GM18517 (cell line): Measurements from ENCODE around the gene SLC9B1.
"Not testable (repeated sequence)": the region's sequence is repeated elsewhere in the genome, so short reads cannot be mapped to it uniquely, and the experiment has no call there.

Source experiments
- ATAC-seq: cut with Tn5 transposase; IDR thresholded peaks from one replicate; pipeline ENCODE4 v1.9.1; 2021; ENCODE audit warnings: mild to moderate bottlenecking, moderate library complexity; ENCODE audit not compliant: unreplicated experiment

The SLC9B1 gene

DNA sequence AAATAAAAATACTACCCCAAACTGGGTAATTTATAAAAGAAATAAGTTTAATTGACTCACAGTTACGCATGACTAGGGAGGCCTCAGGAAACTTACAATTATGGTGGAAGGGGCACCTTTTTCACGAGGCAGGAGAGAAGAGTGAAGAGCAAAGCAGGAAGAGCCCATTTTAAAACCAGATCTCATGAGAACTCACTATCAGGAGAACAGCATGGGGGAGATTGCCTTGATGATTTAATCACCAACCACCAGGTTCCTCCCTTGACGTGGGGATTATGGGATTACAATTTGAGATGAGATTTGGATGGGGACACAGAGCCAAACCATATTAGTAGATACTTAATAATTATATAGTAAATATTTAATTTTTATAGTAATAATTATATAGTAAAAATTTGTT, 140.6 kb downstream of the SLC9B1 start:
- ATAC-seq, result no peak

DNA sequence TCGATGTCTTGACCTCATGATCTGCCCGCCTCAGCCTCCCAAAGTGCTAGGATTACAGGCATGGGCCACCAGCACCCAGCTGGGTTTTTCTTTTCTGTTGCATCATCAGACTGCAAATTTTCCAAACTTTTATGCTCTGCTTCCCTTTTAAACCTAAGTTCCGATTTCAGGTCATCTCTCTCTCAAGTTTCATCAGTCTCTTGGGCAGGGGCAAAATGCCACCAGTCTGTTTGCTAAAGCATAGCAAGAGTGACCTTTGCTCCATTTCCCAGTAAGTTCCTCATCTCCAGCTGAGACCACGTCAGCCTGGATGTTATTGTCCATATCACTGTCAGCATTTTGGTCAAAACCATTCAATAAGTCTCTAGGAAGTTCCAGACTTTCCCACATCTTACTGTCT, 141.2 kb downstream of the SLC9B1 start:
- not testable (repeated sequence) for ATAC-seq

- ATAC-seq, result not testable (repeated sequence)
These were observed 141.9 kb downstream of the SLC9B1 start for GRCh38 chr4:102877477-102878106.

GRCh38 chr4:102871772-102872171, 147.7 kb downstream of the SLC9B1 start:
- no peak for ATAC-seq

- peak; percentile 34 for ATAC-seq
These were observed 149.8 kb downstream of the SLC9B1 start for GRCh38 chr4:102869569-102870197.

DNA sequence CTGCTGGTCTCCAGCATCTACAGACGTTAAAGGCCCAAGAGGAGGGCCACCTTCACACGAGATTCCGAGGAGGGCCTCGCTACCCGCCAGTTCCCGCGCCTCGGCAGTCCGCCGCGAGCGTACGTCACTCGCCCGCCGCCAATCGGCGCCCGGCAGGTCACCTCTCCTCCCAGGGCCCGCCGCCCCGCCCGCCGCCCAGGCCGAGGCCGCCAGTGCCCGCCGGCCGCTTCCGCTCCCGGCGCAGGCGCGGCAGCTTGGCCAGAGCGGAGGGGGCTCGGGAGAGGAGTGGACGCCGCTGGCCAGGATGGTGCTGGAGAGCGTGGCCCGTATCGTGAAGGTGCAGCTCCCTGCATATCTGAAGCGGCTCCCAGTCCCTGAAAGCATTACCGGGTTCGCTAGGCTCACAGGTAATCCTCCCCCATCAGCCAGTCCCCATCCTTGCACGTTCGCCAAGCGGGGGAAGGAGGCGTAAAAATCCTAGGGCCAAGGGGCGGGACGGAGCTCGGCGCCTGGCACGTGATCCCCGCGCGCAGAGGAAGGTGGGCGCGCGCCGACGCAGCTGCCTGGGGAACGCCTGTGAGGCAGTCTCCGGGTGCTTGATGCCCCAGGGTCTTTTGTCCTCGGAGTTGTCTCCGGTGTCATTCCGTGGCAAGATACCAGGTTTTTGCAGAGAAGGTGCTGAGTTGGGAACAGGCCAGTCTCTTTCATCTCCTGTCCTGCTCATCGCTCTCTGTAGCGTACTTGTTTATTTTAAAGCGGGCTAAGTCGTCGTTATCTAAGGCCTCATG, 150.5 kb downstream of the SLC9B1 start, which contains the start of gene CISD2:
TSS of gene CISD2 (plus strand) at position 212 of the 788 bp plus-strand sequence. CDS start at position 305, 93 bp downstream.
- peak; percentile 93 for ATAC-seq

DNA sequence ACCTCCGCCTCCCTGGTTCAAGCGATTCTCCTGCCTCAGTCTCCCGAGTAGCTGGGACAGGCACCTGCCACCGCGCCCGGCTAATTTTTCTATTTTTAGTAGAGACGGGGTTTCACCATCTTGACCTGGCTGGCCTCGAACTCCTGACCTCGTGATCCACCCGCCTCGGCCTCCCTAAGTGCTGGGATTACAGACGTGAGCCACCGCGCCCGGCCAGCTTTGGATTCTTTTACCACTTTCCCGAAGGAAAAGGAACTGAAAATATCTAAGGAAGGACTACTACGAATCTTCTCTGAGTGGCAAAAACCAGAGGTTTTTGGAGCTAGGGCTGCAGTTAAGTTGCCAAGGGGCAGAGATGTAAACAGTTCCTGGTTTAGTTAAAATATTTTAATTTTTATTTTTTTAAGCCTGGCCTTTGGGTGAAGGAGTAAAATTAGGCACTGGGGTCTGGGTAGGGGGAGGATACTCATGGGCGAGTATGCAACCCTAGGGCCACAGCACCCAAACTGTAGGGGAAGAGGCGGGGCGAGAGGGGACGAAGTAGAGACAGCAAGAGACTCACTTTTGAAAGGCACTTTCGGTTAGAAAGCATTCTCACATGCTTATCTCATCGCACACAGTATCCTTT, 151.2 kb downstream of the SLC9B1 start:
- ATAC-seq, result no peak

GRCh38 chr4:102867278-102868152, 152.0 kb downstream of the SLC9B1 start:
- no peak for ATAC-seq

DNA sequence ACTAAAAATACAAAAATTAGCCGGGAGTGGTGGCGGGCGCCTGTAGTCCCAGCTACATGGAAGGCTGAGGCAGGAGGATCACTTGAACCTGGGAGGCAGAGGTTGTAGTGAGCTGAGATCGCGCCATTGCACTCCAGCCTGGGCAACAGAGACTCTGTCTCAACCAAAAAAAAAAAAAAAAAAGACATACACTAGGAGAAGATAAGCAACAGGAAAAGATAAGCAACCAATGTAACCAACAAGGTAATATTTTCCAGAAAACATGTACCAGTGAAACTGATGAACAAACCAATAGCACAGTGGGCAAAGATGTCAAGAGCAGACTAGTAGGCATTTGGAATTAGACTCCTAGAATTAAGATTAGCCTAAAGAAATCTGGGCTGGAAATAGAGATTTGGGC, 154.2 kb downstream of the SLC9B1 start:
- ATAC-seq, result not testable (repeated sequence)

- ATAC-seq, result no peak
These were observed 156.8 kb downstream of the SLC9B1 start for GRCh38 chr4:102862747-102863146.

DNA sequence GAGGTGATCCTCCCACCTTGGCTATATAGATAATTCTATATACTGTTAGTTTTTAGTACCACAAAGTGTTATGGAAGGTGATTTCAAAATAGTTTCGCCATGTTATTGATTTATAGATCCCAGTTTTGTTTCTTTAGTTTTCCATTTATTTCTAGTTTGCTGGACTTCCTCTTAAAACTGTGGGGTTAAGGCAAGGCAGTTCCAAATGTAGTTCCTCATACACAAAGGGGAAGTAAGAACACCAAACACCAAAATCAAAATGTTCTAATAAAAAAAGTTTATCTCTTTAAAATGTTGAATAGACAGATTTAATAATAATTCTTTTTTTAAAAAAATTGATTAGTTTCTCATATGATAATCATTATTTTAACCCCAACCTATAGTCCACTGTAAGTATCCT, 157.5 kb downstream of the SLC9B1 start:
- no peak for ATAC-seq

DNA sequence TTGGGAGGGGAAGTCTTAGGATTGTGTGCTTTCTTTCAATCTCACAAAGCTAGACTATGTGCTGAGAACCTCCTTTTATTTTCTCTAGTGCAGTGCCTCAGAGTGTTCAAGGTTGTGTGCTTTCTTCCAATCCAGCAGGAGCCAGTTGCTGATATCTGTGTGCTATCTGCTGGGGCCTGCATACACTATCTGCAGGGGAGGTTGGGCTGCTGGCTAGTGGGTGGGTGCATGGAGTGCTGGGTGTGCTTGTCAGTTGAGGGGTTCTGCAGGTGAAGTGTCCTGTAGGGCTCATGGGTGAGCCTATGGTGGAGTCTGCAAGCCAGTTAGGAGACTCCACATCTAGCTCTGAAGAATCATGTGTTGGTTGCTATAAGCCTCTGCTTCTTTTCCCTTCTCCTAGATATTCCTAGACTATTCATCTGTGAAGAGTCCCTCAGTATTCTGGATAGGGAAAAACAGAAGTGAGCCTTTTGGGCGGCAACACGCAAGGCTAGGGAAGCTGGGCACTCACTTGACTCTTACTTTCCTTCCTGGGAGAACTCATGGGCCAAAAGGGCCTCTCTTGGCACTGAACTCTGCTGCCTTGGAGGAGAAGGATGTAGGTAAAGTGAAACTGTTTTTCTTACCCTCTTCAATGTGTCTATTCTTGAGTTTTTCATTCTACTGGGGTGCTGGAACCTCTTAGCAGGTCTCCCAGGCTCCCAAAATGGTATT, 158.7 kb downstream of the SLC9B1 start:
- ATAC-seq, result no peak

- ATAC-seq, result no peak
These were observed 160.6 kb downstream of the SLC9B1 start for GRCh38 chr4:102858828-102859464.
